K562 (cell line): ENCODE measurements around the gene TMCO1. TPM values are rescaled to one million over a fixed set of nuclear protein-coding genes. Genes with fewer than 3 reads are reported as not detected.

Experiments used
- AFF1 ChIP-seq, 2 experiments: fragments of 450-650 bp; IDR thresholded peaks; 2 replicates each; pipeline ENCODE4 v1.6.1; 2018; ENCODE audit warnings: mild to moderate bottlenecking in 2 of 2, low read depth in 1 of 2; ENCODE audit not compliant: partially characterized antibody in 2 of 2
- ARID1B ChIP-seq: fragments of 450-650 bp; IDR thresholded peaks from 2 replicates; pipeline ENCODE4 v1.6.1; 2016; ENCODE audit warnings: antibody characterized with exemption, mild to moderate bottlenecking, inconsistent platforms
- BMI1 ChIP-seq: fragments of 150-350 bp; IDR thresholded peaks from 2 replicates; pipeline ENCODE4 v1.6.1; 2014; ENCODE audit warnings: low read length
- CHD1 ChIP-seq: fragments of 200-600 bp; sonication (generic); IDR thresholded peaks from one replicate; pipeline ENCODE4 v1.6.1; 2012; ENCODE audit warnings: mild to moderate bottlenecking, moderate library complexity, low read length, inconsistent platforms
- CREB3 ChIP-seq: fragments of 450-650 bp; conservative IDR thresholded peaks from 2 replicates; pipeline ENCODE4 v1.6.1; 2016; ENCODE audit warnings: missing genetic modification characterization, low read depth, mild to moderate bottlenecking, missing compliant biosample characterization, moderate library complexity
- E2F1 ChIP-seq: sonication (generic); formaldehyde crosslinking; IDR thresholded peaks from 2 replicates; pipeline ENCODE4 v1.8.1; 2023; ENCODE audit warnings: mild to moderate bottlenecking, missing genetic modification reagents, moderate library complexity
- ETV6 ChIP-seq, 3 experiments: fragments of 150-350 bp in 1 of 3; sonication (generic) in 1 of 3; formaldehyde crosslinking in 1 of 3; IDR thresholded peaks; 2 replicates each; pipeline versions ENCODE4 v1.6.1 to v1.8.0; 2014 to 2022; ENCODE audit warnings: borderline replicate concordance in 2 of 3, low read depth in 2 of 3, antibody characterized with exemption in 1 of 3, low read length in 1 of 3, mild to moderate bottlenecking in 1 of 3, missing genetic modification reagents in 1 of 3
- GTF2E2 ChIP-seq: fragments of 200-800 bp; sonication (Bioruptor generic); IDR thresholded peaks from 2 replicates; pipeline ENCODE4 v1.6.1; 2016; ENCODE audit warnings: missing genetic modification characterization, missing compliant biosample characterization
- KDM2B ChIP-seq: fragments of 250-450 bp; sonication (Bioruptor Pico); IDR thresholded peaks from 2 replicates; pipeline ENCODE4 v1.8.0; 2021; ENCODE audit warnings: mild to moderate bottlenecking, moderate library complexity
- POLR2G ChIP-seq: fragments of 200-400 bp; formaldehyde crosslinking; IDR thresholded peaks from 2 replicates; pipeline ENCODE4 v1.6.1; 2017; ENCODE audit warnings: low read depth, mild to moderate bottlenecking, antibody characterized with exemption, low read length, moderate library complexity
- POLR3A ChIP-seq: IDR thresholded peaks from 2 replicates; pipeline ENCODE4 v1.6.1; 2011; ENCODE audit warnings: borderline replicate concordance, mild to moderate bottlenecking, moderate library complexity; ENCODE audit not compliant: insufficient read length, insufficient read depth; ENCODE audit errors: extremely low read depth
- PRPF4 ChIP-seq: fragments of 200-400 bp; formaldehyde crosslinking; IDR thresholded peaks from one replicate; pipeline ENCODE4 v1.6.1; 2017; ENCODE audit warnings: low read length, low read depth, mild to moderate bottlenecking; ENCODE audit not compliant: insufficient read depth, poor library complexity, severe bottlenecking
- RNF2 ChIP-seq: sonication (generic); IDR thresholded peaks from 2 replicates; pipeline ENCODE4 v1.6.1; 2016
- ZNF444 ChIP-seq: fragments of 250-450 bp; sonication (Bioruptor Pico); IDR thresholded peaks from 2 replicates; pipeline ENCODE4 v1.4.0; 2020; ENCODE audit warnings: mild to moderate bottlenecking, moderate library complexity
- polyA plus RNA-seq, 8 experiments: library from polyadenylated mRNA; depleted of rRNA in 4 of 8; stranded (reverse) in 5 of 8; unstranded in 3 of 8; fragments of >200 nt; fragmentation: Nextera tagmentation in 2 of 8; fragmentation: Illumina TruSeq in 1 of 8; extraction: Ambion mirVana in 2 of 8; extraction: Trizol in 1 of 8; gene quantifications; 2 replicates each; pipeline versions ENCODE4 v1.2.1 to v1.2.3, GENCODE V29; 2011 to 2014; ENCODE audit warnings: inconsistent platforms in 1 of 8, missing spikeins in 1 of 8
- total RNA-seq, 7 experiments: library from RNA; depleted of rRNA in 6 of 7; stranded (reverse); fragments of >200 nt in 6 of 7; fragmentation: Illumina TruSeq in 2 of 7; extraction: Trizol in 2 of 7; gene quantifications; 2 replicates each; pipeline versions ENCODE4 v1.2.1 to v1.2.3, GENCODE V29; 2011 to 2021; ENCODE audit warnings: low replicate concordance in 1 of 7
- TF ChIP-seq, protein P1 (sequence below), 2 experiments: fragments of 450-650 bp; conservative IDR thresholded peaks; 2 replicates each; pipeline ENCODE4 v1.6.1; 2017; ENCODE audit warnings: mild to moderate bottlenecking in 2 of 2, moderate library complexity in 2 of 2

Gene TMCO1
- total and polyA plus RNA-seq, 9 of the 15 experiments (the other 6 are each of a cell fraction or from before 2014, with no cell fraction given) = 69.3 to 561 (median 175) TPM

DNA sequence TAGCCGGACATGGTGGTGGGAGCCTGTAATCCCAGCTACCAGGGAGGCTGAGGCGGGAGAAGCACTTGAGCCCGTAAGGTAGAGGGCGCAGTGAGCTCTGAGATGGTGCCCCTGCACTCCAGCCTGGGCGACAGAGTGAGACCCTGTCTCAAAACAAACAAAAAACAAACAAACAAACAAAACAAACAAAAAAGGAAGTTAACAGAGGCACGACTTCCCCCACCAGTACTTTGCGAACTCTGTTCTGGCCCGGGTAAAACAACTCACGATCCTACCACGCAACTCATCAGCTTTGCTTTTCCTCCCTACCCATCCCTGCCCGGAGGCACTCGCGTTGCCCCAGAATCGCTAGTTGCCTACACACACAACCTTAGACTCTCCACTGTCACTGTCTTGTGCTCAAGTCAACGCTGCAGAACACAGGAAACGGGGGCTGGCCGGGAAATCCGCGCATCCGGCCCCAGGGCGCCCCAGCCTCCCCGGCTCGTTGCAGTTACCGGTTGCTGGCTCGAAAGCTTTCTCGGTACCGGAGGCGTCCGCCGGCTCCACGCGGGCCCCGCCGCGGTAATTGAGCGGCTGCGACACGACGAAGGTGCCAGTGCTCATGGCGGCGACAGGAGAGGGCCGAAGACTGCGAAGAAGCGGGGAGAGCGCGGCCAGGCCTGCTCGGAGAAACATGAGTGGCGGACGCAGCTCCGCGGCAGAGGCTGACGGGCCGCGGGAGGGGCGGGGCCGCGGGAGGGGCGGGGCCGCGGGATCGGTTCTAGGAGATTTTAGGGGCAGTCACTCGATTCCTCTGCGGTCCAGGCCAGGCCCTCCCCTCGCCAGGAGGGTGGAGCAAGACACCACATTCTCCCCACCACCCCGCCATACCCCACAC is 70.5 kb downstream of the TMCO1 start, which contains the start of gene ALDH9A1 (continued):
- TF ChIP-seq E2F1 (CRISPR knock-in tag) (0 out of 2 replicates have a peak, but pooled peaks have one; percentile 42), CREB3 (tag) (no peak), PRPF4 (no peak), ETV6 (IDR thresholded peaks at IDR 0.05; ENCODE audit: borderline replicate concordance in 1 of 2, low read depth in 2 of 2, low read length in 1 of 2) (no peak), ETV6 (CRISPR knock-in tag; IDR thresholded peaks at IDR 0.05; ENCODE audit: borderline replicate concordance) (no peak), ARID1B (peak; percentile 54; the same call in 1 of the 2 replicates), AFF1 (IDR thresholded peaks at IDR 0.05; ENCODE audit: low read depth in 1 of 2, partially characterized antibody in 2 of 2) (peak; percentile 38 to 50), CHD1 (peak; percentile 74), RNF2 (0 out of 2 replicates have a peak, but pooled peaks have one; percentile 16), POLR2G (peak; percentile 98), POLR3A (no peak), GTF2E2 (no peak), ZNF444 (no peak), KDM2B (CRISPR knock-in tag) (no peak), BMI1 (no peak)
- TF ChIP-seq, protein P1, sequence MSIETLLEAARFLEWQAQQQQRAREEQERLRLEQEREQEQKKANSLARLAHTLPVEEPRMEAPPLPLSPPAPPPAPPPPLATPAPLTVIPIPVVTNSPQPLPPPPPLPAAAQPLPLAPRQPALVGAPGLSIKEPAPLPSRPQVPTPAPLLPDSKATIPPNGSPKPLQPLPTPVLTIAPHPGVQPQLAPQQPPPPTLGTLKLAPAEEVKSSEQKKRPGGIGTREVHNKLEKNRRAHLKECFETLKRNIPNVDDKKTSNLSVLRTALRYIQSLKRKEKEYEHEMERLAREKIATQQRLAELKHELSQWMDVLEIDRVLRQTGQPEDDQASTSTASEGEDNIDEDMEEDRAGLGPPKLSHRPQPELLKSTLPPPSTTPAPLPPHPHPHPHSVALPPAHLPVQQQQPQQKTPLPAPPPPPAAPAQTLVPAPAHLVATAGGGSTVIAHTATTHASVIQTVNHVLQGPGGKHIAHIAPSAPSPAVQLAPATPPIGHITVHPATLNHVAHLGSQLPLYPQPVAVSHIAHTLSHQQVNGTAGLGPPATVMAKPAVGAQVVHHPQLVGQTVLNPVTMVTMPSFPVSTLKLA (conservative IDR thresholded peaks at IDR 0.05) = peak; percentile 74 to 81
